Stimulated activated naive CD8-positive, alpha-beta T cell treated with anti-CD3 and anti-CD28 coated beads, Interleukin-15, amount 100 ng/mL, for 72 hours (primary cell): ENCODE data around the gene NCR3LG1.
"Not testable (repeated sequence)": the region's sequence is repeated elsewhere in the genome, so short reads cannot be mapped to it uniquely, and the experiment has no call there.

Experiments
- ATAC-seq: fragments of 150-1000 bp; cut with Tn5 transposase; 2 replicates; pipeline ENCODE4 v1.10.0; 2021; ENCODE audit warnings: mild to moderate bottlenecking, moderate library complexity
- DNase-seq, 2 donors: peaks; one replicate each; pipeline ENCODE4 v3.0.0; 2021 to 2022
- H3K27ac Mint-ChIP-seq, 2 donors: one replicate each; pipeline ENCODE4 v1.8.0; 2022; ENCODE audit warnings: mild to moderate bottlenecking in 2 of 2, mixed read lengths in 2 of 2, moderate library complexity in 2 of 2
- H3K27me3 Mint-ChIP-seq: one replicate; pipeline ENCODE4 v1.8.0; 2022; ENCODE audit warnings: mixed read lengths
- H3K4me1 Mint-ChIP-seq: one replicate; pipeline ENCODE4 v1.8.0; 2022; ENCODE audit warnings: mild to moderate bottlenecking, mixed read lengths
- H3K4me3 Mint-ChIP-seq, 2 donors: one replicate each; pipeline ENCODE4 v1.8.0; 2022; ENCODE audit warnings: mild to moderate bottlenecking in 2 of 2, mixed read lengths in 2 of 2, moderate library complexity in 1 of 2
- H3K9me3 Mint-ChIP-seq, 2 donors: one replicate each; pipeline ENCODE4 v1.8.0; 2022; ENCODE audit warnings: mixed read lengths in 2 of 2

The NCR3LG1 gene

GRCh38 chr11:17410606-17411379, 59.2 kb downstream of the NCR3LG1 start:
- H3K4me3 Mint-ChIP-seq = no peak overlapping the region
- ATAC-seq (no peak), DNase-seq (no peak)
- H3K4me1 Mint-ChIP-seq = peaks cover 25% of the 10 kb centered on the region
- no peak overlapping the region for H3K27ac Mint-ChIP-seq
- H3K27me3 Mint-ChIP-seq = peaks cover 36% of the 10 kb centered on the region
- H3K9me3 Mint-ChIP-seq = no peaks in the 10 kb centered on the region

GRCh38 chr11:17411418-17411817, 59.8 kb downstream of the NCR3LG1 start:
- Mint-ChIP-seq H3K4me3 (no peak overlapping the region), H3K27ac (peak overlapping the region in 1 of 2 donors; percentile 57), H3K9me3 (no peaks in the 10 kb centered on the region), H3K4me1 (peaks cover 25% of the 10 kb centered on the region), H3K27me3 (peaks cover 41% of the 10 kb centered on the region)
- no peak for ATAC-seq
- no peak for DNase-seq

- H3K27ac Mint-ChIP-seq = no peak overlapping the region
- no peaks in the 10 kb centered on the region for H3K9me3 Mint-ChIP-seq
- H3K4me3 Mint-ChIP-seq = no peak overlapping the region
- H3K4me1 Mint-ChIP-seq = peaks cover 25% of the 10 kb centered on the region
- DNase-seq (no peak), ATAC-seq (no peak)
- H3K27me3 Mint-ChIP-seq = peaks cover 51% of the 10 kb centered on the region
Measured at GRCh38 chr11:17412488-17413180, 61.0 kb downstream of the NCR3LG1 start.

- peak overlapping the region in 1 of 2 donors; percentile 61 for H3K4me3 Mint-ChIP-seq
- ATAC-seq = no peak
- H3K27ac Mint-ChIP-seq = no peak overlapping the region
- peaks cover 25% of the 10 kb centered on the region for H3K4me1 Mint-ChIP-seq
- no peak for DNase-seq
- H3K9me3 Mint-ChIP-seq = no peaks in the 10 kb centered on the region
- H3K27me3 Mint-ChIP-seq = peaks cover 58% of the 10 kb centered on the region
Measured at GRCh38 chr11:17413414-17414316, 62.1 kb downstream of the NCR3LG1 start.

- ATAC-seq (peak; percentile 60), DNase-seq (no peak)
- peaks cover 65% of the 10 kb centered on the region for H3K27me3 Mint-ChIP-seq
- no peak overlapping the region for H3K27ac Mint-ChIP-seq
- H3K4me3 Mint-ChIP-seq = peak overlapping the region in 1 of 2 donors; percentile 61
- H3K9me3 Mint-ChIP-seq = no peaks in the 10 kb centered on the region
- peaks cover 25% of the 10 kb centered on the region for H3K4me1 Mint-ChIP-seq
Measured at GRCh38 chr11:17414317-17414737, 62.7 kb downstream of the NCR3LG1 start.

- Mint-ChIP-seq H3K4me3 (no peak overlapping the region), H3K27me3 (peaks cover 71% of the 10 kb centered on the region)
- DNase-seq = no peak
Measured at GRCh38 chr11:17414992-17415391, 63.4 kb downstream of the NCR3LG1 start.

GRCh38 chr11:17415523-17416104, 64.0 kb downstream of the NCR3LG1 start:
- Mint-ChIP-seq H3K4me3 (no peak overlapping the region), H3K27ac (no peak overlapping the region), H3K9me3 (no peaks in the 10 kb centered on the region), H3K27me3 (peaks cover 77% of the 10 kb centered on the region), H3K4me1 (peaks cover 25% of the 10 kb centered on the region)
- ATAC-seq (no peak), DNase-seq (no peak)

More at GRCh38 chr11:17414992-17415391, 63.4 kb downstream of the NCR3LG1 start:
- Mint-ChIP-seq H3K4me1 (peaks cover 25% of the 10 kb centered on the region), H3K27ac (no peak overlapping the region), H3K9me3 (no peaks in the 10 kb centered on the region)
- ATAC-seq = no peak

GRCh38 chr11:17416492-17416891, 64.9 kb downstream of the NCR3LG1 start:
- no peak for ATAC-seq
- H3K4me3 Mint-ChIP-seq = no peak overlapping the region
- peaks cover 72% of the 10 kb centered on the region for H3K27me3 Mint-ChIP-seq
- peaks cover 25% of the 10 kb centered on the region for H3K4me1 Mint-ChIP-seq
- DNase-seq = no peak
- H3K27ac Mint-ChIP-seq = no peak overlapping the region
- H3K9me3 Mint-ChIP-seq = no peaks in the 10 kb centered on the region

GRCh38 chr11:17418444-17419081, 67.0 kb downstream of the NCR3LG1 start:
- Mint-ChIP-seq H3K9me3 (no peaks in the 10 kb centered on the region), H3K27ac (no peak overlapping the region), H3K27me3 (peaks cover 68% of the 10 kb centered on the region), H3K4me1 (peaks cover 21% of the 10 kb centered on the region), H3K4me3 (no peak overlapping the region)
- no peak for ATAC-seq
- no peak for DNase-seq

- Mint-ChIP-seq H3K27ac (no peak overlapping the region), H3K9me3 (no peaks in the 10 kb centered on the region), H3K27me3 (peaks cover 42% of the 10 kb centered on the region), H3K4me3 (no peak overlapping the region), H3K4me1 (no peaks in the 10 kb centered on the region)
- DNase-seq (no peak), ATAC-seq (no peak)
Measured at GRCh38 chr11:17421781-17422180, 70.2 kb downstream of the NCR3LG1 start.

GRCh38 chr11:17423533-17424310, 72.1 kb downstream of the NCR3LG1 start:
- no peak for DNase-seq

GRCh38 chr11:17426233-17426632, 74.6 kb downstream of the NCR3LG1 start:
- not testable (repeated sequence) for H3K27me3 Mint-ChIP-seq, H3K4me1 Mint-ChIP-seq, DNase-seq, H3K27ac Mint-ChIP-seq, ATAC-seq, H3K4me3 Mint-ChIP-seq, H3K9me3 Mint-ChIP-seq

More at GRCh38 chr11:17423533-17424310, 72.1 kb downstream of the NCR3LG1 start:
- peaks cover 29% of the 10 kb centered on the region for H3K27me3 Mint-ChIP-seq
- no peaks in the 10 kb centered on the region for H3K9me3 Mint-ChIP-seq
- ATAC-seq = no peak
- H3K4me1 Mint-ChIP-seq = no peaks in the 10 kb centered on the region
- H3K27ac Mint-ChIP-seq = no peak overlapping the region
- no peak overlapping the region for H3K4me3 Mint-ChIP-seq
